Measurements from ENCODE around the gene PIP5KL1. TPM values are rescaled to one million over a fixed set of nuclear protein-coding genes. Genes with fewer than 3 reads are reported as not detected.

The PIP5KL1 gene
- total RNA-seq, 1 donor from 2014 or later, result 4.9 TPM

DNA sequence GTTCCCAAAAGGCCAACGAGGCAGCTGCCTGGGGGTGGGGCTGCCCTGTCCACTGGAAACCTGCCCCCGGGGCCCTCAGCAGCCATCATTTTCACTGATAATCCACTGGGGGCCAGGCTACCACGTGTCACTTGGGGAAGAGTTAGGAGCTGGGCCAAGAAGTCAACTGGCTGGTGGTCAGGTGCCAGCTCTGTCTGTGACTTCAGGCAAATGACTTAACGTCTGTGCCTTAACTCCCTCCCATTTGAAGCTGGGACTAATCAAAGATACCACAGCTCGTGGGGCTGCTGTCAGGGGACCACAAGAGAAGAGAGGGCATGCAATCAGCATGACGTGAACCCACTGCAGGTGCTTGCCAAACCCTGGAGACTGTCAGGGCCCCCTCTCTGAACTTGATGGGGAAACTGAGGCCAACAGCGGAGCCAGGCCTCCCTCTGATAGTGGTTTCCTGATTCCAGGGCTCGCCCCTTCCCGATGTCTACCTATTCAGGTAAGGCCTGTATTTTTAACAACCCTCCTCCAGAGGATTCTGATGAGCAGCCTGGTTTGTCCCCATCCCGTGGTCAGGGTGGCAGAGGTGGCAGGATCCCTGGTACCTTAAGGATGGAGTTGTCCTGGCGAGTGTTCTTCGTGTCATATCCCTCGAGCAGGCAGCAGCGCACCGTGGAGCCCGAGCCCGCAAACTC, 19.4 kb upstream of the PIP5KL1 start:
- DNase-seq (ENCODE audit: low spot score), result no peak

GRCh38 chr9:127947841-127948710, 17.5 kb upstream of the PIP5KL1 start:
- DNase-seq (ENCODE audit: low spot score), result no peak

DNA sequence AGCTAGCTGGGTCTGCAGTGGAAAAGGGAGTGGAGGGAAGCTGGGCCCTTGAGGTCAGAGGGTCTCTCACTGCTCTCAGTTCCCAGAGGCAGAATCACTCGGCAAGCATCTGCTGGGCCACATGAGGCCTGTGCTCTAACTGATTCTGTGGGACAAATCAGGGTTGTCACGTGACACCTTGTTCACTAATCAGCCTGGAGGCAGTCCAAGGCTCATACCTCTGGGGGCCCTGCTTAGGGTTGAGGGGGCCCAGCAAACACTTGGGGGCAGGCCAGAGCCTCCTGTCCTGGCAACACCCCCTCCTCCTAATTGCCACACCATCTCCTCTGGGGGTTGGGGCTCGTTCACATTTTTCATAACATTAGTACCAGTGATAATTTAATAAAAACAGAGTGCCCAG, 16.2 kb upstream of the PIP5KL1 start:
- DNase-seq (ENCODE audit: low spot score), result no peak

- no peak for DNase-seq (ENCODE audit: low spot score)
These were observed 15.4 kb upstream of the PIP5KL1 start for GRCh38 chr9:127945942-127946341.

DNA sequence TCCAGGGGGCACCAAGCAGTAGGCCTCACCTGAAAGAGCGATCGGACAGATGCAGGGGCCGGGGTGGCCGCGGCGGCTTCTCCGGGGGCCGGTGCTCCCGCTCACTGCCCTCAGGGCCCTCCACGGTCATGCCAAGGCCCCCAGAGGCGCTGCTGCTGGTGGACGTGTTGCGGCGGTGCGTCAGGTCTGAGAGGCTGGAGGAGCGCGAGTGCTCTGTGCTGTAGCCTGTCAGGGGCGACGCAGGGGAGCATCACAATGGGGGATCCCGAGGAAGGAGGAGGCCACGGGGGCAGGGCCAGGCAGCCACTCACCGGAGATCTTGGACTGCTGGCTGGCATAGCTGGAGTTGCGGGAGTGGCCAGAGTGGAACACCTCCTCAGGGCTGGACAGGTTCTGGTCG, 14.8 kb upstream of the PIP5KL1 start:
- DNase-seq (ENCODE audit: low spot score), result no peak

DNA sequence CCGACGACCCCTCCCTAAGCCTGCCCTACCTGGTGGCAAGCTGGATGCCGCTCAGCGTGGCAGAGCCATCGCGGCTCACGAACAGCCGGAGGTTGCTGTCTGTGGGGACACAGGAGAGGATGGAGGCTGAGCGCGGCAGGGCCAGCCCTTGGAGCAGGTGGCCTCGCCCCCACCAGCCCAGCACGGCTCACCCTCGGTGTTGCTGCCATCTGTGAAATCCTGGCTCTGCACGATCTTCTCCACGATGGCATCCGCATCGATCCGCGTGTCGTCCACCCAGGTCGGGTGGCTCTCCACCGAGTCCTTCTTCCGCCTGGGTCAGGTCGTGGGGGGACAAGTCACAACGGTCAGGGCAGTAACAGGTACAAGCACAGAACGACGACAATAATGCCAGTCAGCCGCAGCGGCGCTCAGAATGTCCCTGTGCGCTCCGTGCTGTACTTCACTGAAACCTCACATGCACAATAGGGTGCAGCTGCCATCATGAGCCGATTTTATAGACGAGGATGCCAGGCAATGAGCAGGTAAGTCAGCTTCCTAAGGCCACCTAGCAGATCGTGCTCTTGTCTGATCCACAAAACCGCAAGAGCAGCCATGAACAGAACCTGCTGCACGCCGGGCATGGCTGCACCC, 14.1 kb upstream of the PIP5KL1 start:
- no peak for DNase-seq (ENCODE audit: low spot score)

GRCh38 chr9:127943731-127944144, 13.2 kb upstream of the PIP5KL1 start:
- DNase-seq (ENCODE audit: low spot score), result peak; percentile 80

- DNase-seq (ENCODE audit: low spot score), result no peak
These were observed 12.6 kb upstream of the PIP5KL1 start for GRCh38 chr9:127943011-127943662.

GRCh38 chr9:127942216-127943010, 11.8 kb upstream of the PIP5KL1 start:
- DNase-seq (ENCODE audit: low spot score), result peak; percentile 70

GRCh38 chr9:127941961-127942215, 11.3 kb upstream of the PIP5KL1 start:
- no peak for DNase-seq (ENCODE audit: low spot score)

- DNase-seq (ENCODE audit: low spot score), result no peak
These were observed 10.7 kb upstream of the PIP5KL1 start for GRCh38 chr9:127941062-127941960.

GRCh38 chr9:127940593-127940992, 10.0 kb upstream of the PIP5KL1 start:
- no peak for DNase-seq (ENCODE audit: low spot score)

GRCh38 chr9:127938298-127938690, 7.7 kb upstream of the PIP5KL1 start:
- DNase-seq (ENCODE audit: low spot score), result no peak

- DNase-seq (ENCODE audit: low spot score), result peak; percentile 79
These were observed 7.1 kb upstream of the PIP5KL1 start, which contains the start of gene DPM2 for GRCh38 chr9:127937388-127938297. DPM2 (minus strand) TSS chr9:127937854; CDS start chr9:127937820, 34 bp downstream.

DNA sequence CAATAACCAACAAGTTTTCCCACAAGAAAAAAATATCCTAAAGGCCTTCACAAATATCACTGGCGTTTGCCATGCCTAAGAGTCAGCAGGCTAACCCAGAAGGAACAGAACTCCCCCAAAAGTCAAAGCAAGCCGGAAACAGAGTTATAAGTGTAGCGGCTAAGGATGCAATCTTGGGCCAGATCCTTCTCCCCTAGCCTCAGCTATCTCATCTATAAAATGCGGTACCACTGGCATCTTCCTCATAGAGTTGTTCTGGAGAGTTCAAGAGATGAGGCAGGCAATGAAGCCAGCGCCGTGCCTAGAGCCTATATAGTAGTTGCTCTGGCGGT, 6.4 kb upstream of the PIP5KL1 start:
- DNase-seq (ENCODE audit: low spot score), result no peak

DNA sequence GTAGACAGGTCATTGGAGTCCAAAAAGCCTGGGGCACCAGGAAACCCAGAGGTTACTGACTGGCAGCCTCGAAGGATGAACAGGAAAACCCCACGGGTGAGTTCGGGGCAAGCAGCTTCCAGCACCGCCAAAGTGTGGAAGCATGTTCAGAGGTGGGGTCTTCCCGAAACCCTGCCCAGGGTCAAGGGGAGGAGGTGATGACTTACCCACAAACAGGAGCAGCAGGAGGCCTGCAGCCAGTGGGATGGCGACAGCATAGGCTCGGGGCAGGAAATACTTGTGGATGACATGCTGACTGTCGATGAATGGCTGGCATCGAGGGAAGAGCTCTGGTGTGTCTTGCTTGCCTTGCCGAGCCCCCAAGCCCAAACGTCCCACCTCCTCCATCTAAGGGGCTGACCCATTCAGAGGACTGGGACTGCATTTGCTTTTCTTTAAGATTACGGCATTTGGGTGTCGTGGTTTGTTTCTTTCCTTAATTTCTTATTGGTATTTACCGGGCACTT, 5.8 kb upstream of the PIP5KL1 start:
- no peak for DNase-seq (ENCODE audit: low spot score)

- no peak for DNase-seq (ENCODE audit: low spot score)
These were observed 5.2 kb upstream of the PIP5KL1 start for GRCh38 chr9:127935765-127936221.

- no peak for DNase-seq (ENCODE audit: low spot score)
These were observed 4.4 kb upstream of the PIP5KL1 start for GRCh38 chr9:127934986-127935385.

DNA sequence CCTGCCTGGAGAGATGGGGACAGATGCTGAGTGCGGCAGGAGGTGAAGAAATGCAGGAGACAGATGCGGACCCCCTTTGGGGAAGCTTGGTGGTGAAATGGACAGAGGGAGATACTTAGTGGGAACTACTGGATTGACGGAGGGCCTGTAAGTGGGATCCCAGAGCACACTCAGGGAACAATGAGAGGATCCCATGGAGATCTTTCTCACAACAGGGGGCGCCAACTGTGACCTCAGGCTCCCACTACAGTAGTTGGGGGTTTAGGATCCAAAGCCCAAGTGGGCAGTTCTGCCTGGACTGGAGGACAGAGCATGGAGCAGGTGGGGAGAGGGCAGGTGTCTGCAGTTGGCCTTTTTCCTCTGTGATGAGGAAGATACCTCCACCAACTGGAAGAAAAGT, 3.7 kb upstream of the PIP5KL1 start:
- DNase-seq (ENCODE audit: low spot score), result no peak

Data from mucosa of gallbladder (tissue), 1 donor.